ENCODE results near the gene FMN2.

Gene FMN2

DNA sequence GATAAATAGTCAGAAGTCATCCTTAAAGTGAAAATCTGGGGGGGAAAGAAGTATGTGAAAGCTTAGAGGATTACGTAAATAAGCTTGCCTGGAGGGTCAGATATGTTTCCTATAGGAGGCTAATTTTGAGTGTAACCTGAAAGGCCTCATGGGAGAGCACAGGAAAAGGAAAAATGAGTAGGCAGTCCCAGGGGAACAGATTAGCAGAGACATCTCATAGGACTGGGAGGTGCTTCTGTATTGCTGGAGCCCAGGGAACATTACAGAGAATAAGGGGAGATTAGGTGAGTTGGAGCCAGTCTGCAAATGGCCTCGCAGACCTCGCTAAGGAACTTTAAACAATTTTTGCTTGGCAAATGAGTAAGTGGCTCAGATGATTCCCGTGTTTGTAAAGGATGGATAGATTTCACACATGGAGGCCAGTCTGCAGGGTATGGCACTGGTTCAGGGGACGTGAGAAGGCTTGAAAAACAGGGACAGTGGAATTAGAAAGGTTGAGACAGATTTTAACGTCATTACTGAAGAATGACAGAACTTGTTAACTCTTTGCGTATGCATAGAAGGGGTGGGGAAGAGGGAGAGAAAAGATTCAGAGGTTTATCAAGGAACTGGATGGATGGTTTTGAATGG lies 371.2 kb downstream of the FMN2 start:
- peaks cover 32% of the 10 kb centered on the region for H3K4me1 ChIP-seq (ENCODE audit: control insufficient read depth, insufficient read depth, low read length)
- CTCF ChIA-PET, result interaction anchor here (0.6 to 0.9 kb wide), 2 partner anchors 21 to 145 kb away, joined by 3 read pairs; no protein-coding TSS in a partner anchor
- no peaks in the 10 kb centered on the region for H3K9me3 ChIP-seq (ENCODE audit: control insufficient read depth, insufficient read depth, low read depth, low read length)
- no peak for TF ChIP-seq ZNF623 (tag by site-specific recombination; IDR thresholded peaks at IDR 0.05)
- TF ChIP-seq ZBTB17 (tag by site-specific recombination; IDR thresholded peaks at IDR 0.05), result peak; percentile 44; the same call in 1 of the 2 replicates
- 0 out of 2 replicates have a peak, but pooled peaks have one; percentile 16 for TF ChIP-seq TRIM28 (IDR thresholded peaks at IDR 0.05; ENCODE audit: borderline replicate concordance, low read length)
- H3K4me3 ChIP-seq (ENCODE audit: low read depth, low read length), result no peak overlapping the region
- H3K27ac ChIP-seq (ENCODE audit: extremely low read depth, low read depth, low read length), result no peak overlapping the region
- no peaks in the 10 kb centered on the region for H3K36me3 ChIP-seq (ENCODE audit: control insufficient read depth in 2 of 2, insufficient read depth in 1 of 2, low read length in 2 of 2)
- POLR2A ChIA-PET, result no interaction called here

DNA sequence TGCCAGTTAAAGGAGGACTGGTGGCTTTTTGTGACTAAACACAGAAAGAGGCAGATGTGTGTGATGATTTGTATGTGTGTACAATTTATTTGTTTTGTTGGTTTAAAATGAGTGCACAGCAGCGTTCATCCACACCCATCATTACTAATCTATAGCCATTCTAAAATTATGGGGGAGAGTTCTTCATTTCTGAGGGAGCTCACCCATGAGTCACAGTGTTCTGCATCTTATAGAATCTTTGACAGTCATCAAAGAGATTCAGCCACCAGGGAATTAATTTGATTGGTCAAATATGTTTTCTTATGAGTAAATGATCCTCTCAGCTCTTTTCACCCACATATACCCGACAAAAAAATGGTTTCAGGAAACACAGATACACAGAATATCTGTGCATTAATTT lies 372.4 kb downstream of the FMN2 start:
- TF ChIP-seq ZNF658 (tag by site-specific recombination; IDR thresholded peaks at IDR 0.05), result no peak
- no peak for TF ChIP-seq ZFP69B (tag by site-specific recombination; IDR thresholded peaks at IDR 0.05)
- TF ChIP-seq, protein P1, sequence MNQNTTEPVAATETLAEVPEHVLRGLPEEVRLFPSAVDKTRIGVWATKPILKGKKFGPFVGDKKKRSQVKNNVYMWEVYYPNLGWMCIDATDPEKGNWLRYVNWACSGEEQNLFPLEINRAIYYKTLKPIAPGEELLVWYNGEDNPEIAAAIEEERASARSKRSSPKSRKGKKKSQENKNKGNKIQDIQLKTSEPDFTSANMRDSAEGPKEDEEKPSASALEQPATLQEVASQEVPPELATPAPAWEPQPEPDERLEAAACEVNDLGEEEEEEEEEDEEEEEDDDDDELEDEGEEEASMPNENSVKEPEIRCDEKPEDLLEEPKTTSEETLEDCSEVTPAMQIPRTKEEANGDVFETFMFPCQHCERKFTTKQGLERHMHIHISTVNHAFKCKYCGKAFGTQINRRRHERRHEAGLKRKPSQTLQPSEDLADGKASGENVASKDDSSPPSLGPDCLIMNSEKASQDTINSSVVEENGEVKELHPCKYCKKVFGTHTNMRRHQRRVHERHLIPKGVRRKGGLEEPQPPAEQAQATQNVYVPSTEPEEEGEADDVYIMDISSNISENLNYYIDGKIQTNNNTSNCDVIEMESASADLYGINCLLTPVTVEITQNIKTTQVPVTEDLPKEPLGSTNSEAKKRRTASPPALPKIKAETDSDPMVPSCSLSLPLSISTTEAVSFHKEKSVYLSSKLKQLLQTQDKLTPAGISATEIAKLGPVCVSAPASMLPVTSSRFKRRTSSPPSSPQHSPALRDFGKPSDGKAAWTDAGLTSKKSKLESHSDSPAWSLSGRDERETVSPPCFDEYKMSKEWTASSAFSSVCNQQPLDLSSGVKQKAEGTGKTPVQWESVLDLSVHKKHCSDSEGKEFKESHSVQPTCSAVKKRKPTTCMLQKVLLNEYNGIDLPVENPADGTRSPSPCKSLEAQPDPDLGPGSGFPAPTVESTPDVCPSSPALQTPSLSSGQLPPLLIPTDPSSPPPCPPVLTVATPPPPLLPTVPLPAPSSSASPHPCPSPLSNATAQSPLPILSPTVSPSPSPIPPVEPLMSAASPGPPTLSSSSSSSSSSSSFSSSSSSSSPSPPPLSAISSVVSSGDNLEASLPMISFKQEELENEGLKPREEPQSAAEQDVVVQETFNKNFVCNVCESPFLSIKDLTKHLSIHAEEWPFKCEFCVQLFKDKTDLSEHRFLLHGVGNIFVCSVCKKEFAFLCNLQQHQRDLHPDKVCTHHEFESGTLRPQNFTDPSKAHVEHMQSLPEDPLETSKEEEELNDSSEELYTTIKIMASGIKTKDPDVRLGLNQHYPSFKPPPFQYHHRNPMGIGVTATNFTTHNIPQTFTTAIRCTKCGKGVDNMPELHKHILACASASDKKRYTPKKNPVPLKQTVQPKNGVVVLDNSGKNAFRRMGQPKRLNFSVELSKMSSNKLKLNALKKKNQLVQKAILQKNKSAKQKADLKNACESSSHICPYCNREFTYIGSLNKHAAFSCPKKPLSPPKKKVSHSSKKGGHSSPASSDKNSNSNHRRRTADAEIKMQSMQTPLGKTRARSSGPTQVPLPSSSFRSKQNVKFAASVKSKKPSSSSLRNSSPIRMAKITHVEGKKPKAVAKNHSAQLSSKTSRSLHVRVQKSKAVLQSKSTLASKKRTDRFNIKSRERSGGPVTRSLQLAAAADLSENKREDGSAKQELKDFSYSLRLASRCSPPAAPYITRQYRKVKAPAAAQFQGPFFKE (tag by site-specific recombination; IDR thresholded peaks at IDR 0.05; ENCODE audit: borderline replicate concordance), result no peak
- no peak for TF ChIP-seq ZNF600 (tag by site-specific recombination; IDR thresholded peaks at IDR 0.05)
- 0 out of 2 replicates have a peak, but pooled peaks have one; percentile 26 for TF ChIP-seq SP7 (tag by site-specific recombination; IDR thresholded peaks at IDR 0.05)
- no peak for TF ChIP-seq KLF10 (tag by site-specific recombination; IDR thresholded peaks at IDR 0.05)
- TF ChIP-seq SALL2 (tag by site-specific recombination; IDR thresholded peaks at IDR 0.05; ENCODE audit: borderline replicate concordance), result no peak
- no peak for TF ChIP-seq ZNF23 (tag by site-specific recombination; IDR thresholded peaks at IDR 0.05; ENCODE audit: borderline replicate concordance)
- H3K4me3 ChIP-seq (ENCODE audit: low read depth, low read length), result no peak overlapping the region
- H3K9me3 ChIP-seq (ENCODE audit: control insufficient read depth, insufficient read depth, low read depth, low read length), result no peaks in the 10 kb centered on the region
- POLR2A ChIA-PET, result no interaction called here
- CTCF ChIA-PET, result interaction anchor here (0.6 to 3.4 kb wide), 5 partner anchors 9 to 1399 kb away, joined by 3 to 25 read pairs (median 3); partner anchors contain the start of gene GREM2
- H3K4me1 ChIP-seq (ENCODE audit: control insufficient read depth, insufficient read depth, low read length), result peaks cover 30% of the 10 kb centered on the region
- H3K36me3 ChIP-seq (ENCODE audit: control insufficient read depth in 2 of 2, insufficient read depth in 1 of 2, low read length in 2 of 2), result no peaks in the 10 kb centered on the region
- H3K27ac ChIP-seq (ENCODE audit: extremely low read depth, low read depth, low read length), result no peak overlapping the region

DNA sequence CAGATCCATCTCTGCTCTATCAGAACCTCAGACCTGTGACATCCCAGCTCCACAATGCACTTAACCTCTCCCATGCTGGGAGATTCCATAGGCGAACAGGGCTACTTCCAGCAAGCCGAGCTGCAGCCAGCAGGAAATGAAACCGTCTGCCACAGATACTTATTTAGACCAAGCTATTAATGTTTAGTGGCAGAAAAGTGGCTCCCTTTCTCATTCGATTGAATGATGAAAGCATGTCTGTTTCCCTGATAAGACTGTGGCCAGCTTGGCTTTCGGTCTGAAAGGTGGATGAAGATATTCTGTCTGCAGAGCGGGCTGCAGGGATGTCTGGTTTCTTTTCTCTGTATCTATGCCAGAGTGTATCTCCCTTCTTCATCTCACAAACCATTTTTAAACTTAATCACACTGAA lies 373.9 kb downstream of the FMN2 start:
- POLR2A ChIA-PET, result no interaction called here
- Histone ChIP-seq H3K36me3 (ENCODE audit: control insufficient read depth in 2 of 2, insufficient read depth in 1 of 2, low read length in 2 of 2) (no peaks in the 10 kb centered on the region), H3K9me3 (ENCODE audit: control insufficient read depth, insufficient read depth, low read depth, low read length) (no peaks in the 10 kb centered on the region), H3K4me3 (ENCODE audit: low read depth, low read length) (no peak overlapping the region), H3K27ac (ENCODE audit: extremely low read depth, low read depth, low read length) (no peak overlapping the region), H3K4me1 (ENCODE audit: control insufficient read depth, insufficient read depth, low read length) (peaks cover 32% of the 10 kb centered on the region)
- CTCF ChIA-PET, result interaction anchor here (0.6 to 3.4 kb wide), 3 partner anchors 10 to 976 kb away, joined by 4 to 25 read pairs (median 4); no protein-coding TSS in a partner anchor
- TF ChIP-seq ZNF48 (tag by site-specific recombination; IDR thresholded peaks at IDR 0.05) (no peak), ZNF558 (tag by site-specific recombination; IDR thresholded peaks at IDR 0.05) (no peak), KLF16 (tag by site-specific recombination; IDR thresholded peaks at IDR 0.05) (no peak), HOXD13 (CRISPR knock-in tag; IDR thresholded peaks at IDR 0.05; ENCODE audit: borderline replicate concordance) (no peak), HOXC10 (CRISPR knock-in tag; IDR thresholded peaks at IDR 0.05) (no peak), ZBTB48 (tag by site-specific recombination; IDR thresholded peaks at IDR 0.05) (no peak), ZNF626 (tag by site-specific recombination; IDR thresholded peaks at IDR 0.05) (no peak), ZNF214 (tag by site-specific recombination; IDR thresholded peaks at IDR 0.05; ENCODE audit: borderline replicate concordance) (no peak), ZNF341 (tag by site-specific recombination; IDR thresholded peaks at IDR 0.05; ENCODE audit: low read depth) (no peak), GLI4 (tag by site-specific recombination; IDR thresholded peaks at IDR 0.05) (no peak), ZNF501 (tag by site-specific recombination; IDR thresholded peaks at IDR 0.05) (no peak)
- TF ChIP-seq, protein P2, sequence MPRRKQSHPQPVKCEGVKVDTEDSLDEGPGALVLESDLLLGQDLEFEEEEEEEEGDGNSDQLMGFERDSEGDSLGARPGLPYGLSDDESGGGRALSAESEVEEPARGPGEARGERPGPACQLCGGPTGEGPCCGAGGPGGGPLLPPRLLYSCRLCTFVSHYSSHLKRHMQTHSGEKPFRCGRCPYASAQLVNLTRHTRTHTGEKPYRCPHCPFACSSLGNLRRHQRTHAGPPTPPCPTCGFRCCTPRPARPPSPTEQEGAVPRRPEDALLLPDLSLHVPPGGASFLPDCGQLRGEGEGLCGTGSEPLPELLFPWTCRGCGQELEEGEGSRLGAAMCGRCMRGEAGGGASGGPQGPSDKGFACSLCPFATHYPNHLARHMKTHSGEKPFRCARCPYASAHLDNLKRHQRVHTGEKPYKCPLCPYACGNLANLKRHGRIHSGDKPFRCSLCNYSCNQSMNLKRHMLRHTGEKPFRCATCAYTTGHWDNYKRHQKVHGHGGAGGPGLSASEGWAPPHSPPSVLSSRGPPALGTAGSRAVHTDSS (tag by site-specific recombination; IDR thresholded peaks at IDR 0.05), result no peak
- TF ChIP-seq, protein P3, sequence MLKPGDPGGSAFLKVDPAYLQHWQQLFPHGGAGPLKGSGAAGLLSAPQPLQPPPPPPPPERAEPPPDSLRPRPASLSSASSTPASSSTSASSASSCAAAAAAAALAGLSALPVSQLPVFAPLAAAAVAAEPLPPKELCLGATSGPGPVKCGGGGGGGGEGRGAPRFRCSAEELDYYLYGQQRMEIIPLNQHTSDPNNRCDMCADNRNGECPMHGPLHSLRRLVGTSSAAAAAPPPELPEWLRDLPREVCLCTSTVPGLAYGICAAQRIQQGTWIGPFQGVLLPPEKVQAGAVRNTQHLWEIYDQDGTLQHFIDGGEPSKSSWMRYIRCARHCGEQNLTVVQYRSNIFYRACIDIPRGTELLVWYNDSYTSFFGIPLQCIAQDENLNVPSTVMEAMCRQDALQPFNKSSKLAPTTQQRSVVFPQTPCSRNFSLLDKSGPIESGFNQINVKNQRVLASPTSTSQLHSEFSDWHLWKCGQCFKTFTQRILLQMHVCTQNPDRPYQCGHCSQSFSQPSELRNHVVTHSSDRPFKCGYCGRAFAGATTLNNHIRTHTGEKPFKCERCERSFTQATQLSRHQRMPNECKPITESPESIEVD (tag by site-specific recombination; IDR thresholded peaks at IDR 0.05), result no peak
